OCI-LY1 (cell line): ENCODE data around the gene BAIAP2L1.

Experiments
- H2AFZ ChIP-seq: fragments of 200-600 bp; sonication (generic), shearing (Covaris generic); 2 replicates; pipeline ENCODE4 v1.6.0; 2014; ENCODE audit warnings: antibody characterized with exemption, mild to moderate bottlenecking, low read length
- H3F3A ChIP-seq: fragments of 200-600 bp; sonication (generic), shearing (Covaris generic); 2 replicates; pipeline ENCODE4 v1.6.0; 2014; ENCODE audit warnings: mild to moderate bottlenecking, antibody characterized with exemption, low read length, moderate library complexity; ENCODE audit not compliant: insufficient read depth
- H3K27ac ChIP-seq: fragments of 200-600 bp; sonication (generic); 2 replicates; pipeline ENCODE4 v1.5.1; 2014; ENCODE audit warnings: low read length, mixed run types, mild to moderate bottlenecking, low read depth; ENCODE audit not compliant: poor library complexity, severe bottlenecking
- H3K27me3 ChIP-seq: fragments of 200-600 bp; sonication (generic); 2 replicates; pipeline ENCODE4 v1.6.0; 2014; ENCODE audit warnings: antibody characterized with exemption, mild to moderate bottlenecking, low read length, moderate library complexity; ENCODE audit not compliant: insufficient read depth
- H3K36me3 ChIP-seq: fragments of 200-600 bp; sonication (generic); 2 replicates; pipeline ENCODE4 v1.6.1; 2014; ENCODE audit warnings: mild to moderate bottlenecking, antibody characterized with exemption, low read length, moderate library complexity, mixed read lengths; ENCODE audit not compliant: insufficient read depth
- H3K4me1 ChIP-seq: fragments of 200-600 bp; sonication (generic); 2 replicates; pipeline ENCODE4 v1.5.1; 2014; ENCODE audit warnings: mild to moderate bottlenecking, low read length, moderate library complexity; ENCODE audit not compliant: insufficient read depth, severe bottlenecking
- H3K4me2 ChIP-seq: fragments of 200-600 bp; sonication (generic), shearing (Covaris generic); 2 replicates; pipeline ENCODE4 v1.6.1; 2014; ENCODE audit warnings: low read length
- H3K4me3 ChIP-seq: fragments of 200-600 bp; sonication (generic); 2 replicates; pipeline ENCODE4 v1.5.1; 2014; ENCODE audit warnings: low read length, low read depth, mild to moderate bottlenecking, mixed read lengths; ENCODE audit not compliant: poor library complexity, severe bottlenecking
- H3K79me2 ChIP-seq: fragments of 200-600 bp; shearing (Covaris generic); 2 replicates; pipeline ENCODE4 v1.6.1; 2016; ENCODE audit warnings: mixed run types, low read length, mixed read lengths; ENCODE audit not compliant: insufficient read depth
- H3K9ac ChIP-seq: fragments of 200-600 bp; sonication (generic), shearing (Covaris generic); 2 replicates; pipeline ENCODE4 v1.6.1; 2014; ENCODE audit warnings: mild to moderate bottlenecking, low read length, mixed read lengths
- H3K9me2 ChIP-seq: fragments of 200-600 bp; sonication (generic), shearing (Covaris generic); 2 replicates; pipeline ENCODE4 v1.6.1; 2014; ENCODE audit warnings: low read depth, mild to moderate bottlenecking, low read length, mixed read lengths
- H3K9me3 ChIP-seq: fragments of 200-600 bp; shearing (Covaris generic); 2 replicates; pipeline ENCODE4 v1.6.1; 2014; ENCODE audit warnings: low read length, mixed read lengths
- H4K20me1 ChIP-seq: fragments of 200-600 bp; sonication (generic), shearing (Covaris generic); 2 replicates; pipeline ENCODE4 v1.6.0; 2016; ENCODE audit warnings: mild to moderate bottlenecking, low read length; ENCODE audit not compliant: insufficient read depth
- EZH2 ChIP-seq: fragments of 200-600 bp; sonication (generic), shearing (Covaris generic); IDR thresholded peaks from 2 replicates; pipeline ENCODE4 v1.8.0; 2017; ENCODE audit warnings: borderline replicate concordance, mixed run types, mild to moderate bottlenecking, antibody characterized with exemption, low read length, moderate library complexity, mixed read lengths
- TF ChIP-seq, protein P1 (sequence below): fragments of 200-600 bp; sonication (generic), shearing (Covaris generic); IDR thresholded peaks from 2 replicates; pipeline ENCODE4 v1.5.1; 2017; ENCODE audit warnings: mild to moderate bottlenecking, antibody characterized with exemption, low read length, moderate library complexity, mixed read lengths

The BAIAP2L1 gene

DNA sequence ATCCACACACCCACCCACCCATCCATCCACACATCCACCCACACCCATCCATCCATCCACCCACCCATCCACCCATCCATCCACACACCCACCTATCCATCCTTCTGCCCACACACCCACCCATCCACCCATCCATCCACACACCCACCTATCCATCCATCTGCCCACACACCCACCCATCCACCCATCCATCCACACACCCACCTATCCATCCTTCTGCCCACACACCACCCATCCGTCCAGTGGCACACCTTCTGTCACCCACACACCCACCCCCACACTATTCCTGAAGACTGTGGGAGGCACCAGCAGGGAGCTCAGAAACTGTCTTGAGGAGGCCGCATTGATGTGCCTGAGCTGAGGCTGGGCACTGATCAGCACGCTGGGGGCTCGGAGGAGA is 158.0 kb downstream of the BAIAP2L1 start:
- Histone ChIP-seq H3K9me2 (no peaks in the 10 kb centered on the region), H3K27me3 (no peaks in the 10 kb centered on the region), H3K4me3 (no peak overlapping the region), H3K4me1 (no peaks in the 10 kb centered on the region), H3K4me2 (no peak overlapping the region), H4K20me1 (no peaks in the 10 kb centered on the region), H3K9ac (no peak overlapping the region), H3F3A (no peaks in the 10 kb centered on the region), H3K79me2 (no peaks in the 10 kb centered on the region), H3K27ac (no peak overlapping the region), H3K36me3 (peaks cover 6% of the 10 kb centered on the region; the same call in 1 of the 2 replicates), H3K9me3 (no peaks in the 10 kb centered on the region), H2AFZ (no peak overlapping the region)
- TF ChIP-seq, protein P1, sequence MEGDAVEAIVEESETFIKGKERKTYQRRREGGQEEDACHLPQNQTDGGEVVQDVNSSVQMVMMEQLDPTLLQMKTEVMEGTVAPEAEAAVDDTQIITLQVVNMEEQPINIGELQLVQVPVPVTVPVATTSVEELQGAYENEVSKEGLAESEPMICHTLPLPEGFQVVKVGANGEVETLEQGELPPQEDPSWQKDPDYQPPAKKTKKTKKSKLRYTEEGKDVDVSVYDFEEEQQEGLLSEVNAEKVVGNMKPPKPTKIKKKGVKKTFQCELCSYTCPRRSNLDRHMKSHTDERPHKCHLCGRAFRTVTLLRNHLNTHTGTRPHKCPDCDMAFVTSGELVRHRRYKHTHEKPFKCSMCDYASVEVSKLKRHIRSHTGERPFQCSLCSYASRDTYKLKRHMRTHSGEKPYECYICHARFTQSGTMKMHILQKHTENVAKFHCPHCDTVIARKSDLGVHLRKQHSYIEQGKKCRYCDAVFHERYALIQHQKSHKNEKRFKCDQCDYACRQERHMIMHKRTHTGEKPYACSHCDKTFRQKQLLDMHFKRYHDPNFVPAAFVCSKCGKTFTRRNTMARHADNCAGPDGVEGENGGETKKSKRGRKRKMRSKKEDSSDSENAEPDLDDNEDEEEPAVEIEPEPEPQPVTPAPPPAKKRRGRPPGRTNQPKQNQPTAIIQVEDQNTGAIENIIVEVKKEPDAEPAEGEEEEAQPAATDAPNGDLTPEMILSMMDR = no peak
- no peak for TF ChIP-seq EZH2

DNA sequence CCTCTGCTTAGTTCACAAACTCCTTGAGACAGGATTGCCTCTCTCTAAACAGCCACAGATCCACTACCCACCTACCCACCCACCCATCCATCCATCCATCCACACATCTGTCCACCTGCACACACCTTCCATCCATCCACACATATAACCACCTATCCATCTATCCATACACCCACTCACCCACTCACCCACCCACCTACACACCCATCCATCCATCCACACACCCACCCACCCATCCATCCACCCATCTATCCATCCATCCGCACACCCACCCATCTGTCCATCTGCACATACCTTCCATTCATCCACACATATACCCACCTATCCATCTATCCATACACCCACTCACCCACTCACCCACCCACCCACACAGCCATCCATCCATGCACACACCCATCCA is 158.5 kb downstream of the BAIAP2L1 start:
- Histone ChIP-seq H3K4me2 (no peak overlapping the region), H3K4me3 (no peak overlapping the region), H2AFZ (no peak overlapping the region), H3K4me1 (no peaks in the 10 kb centered on the region), H3K9ac (no peak overlapping the region), H3K27ac (no peak overlapping the region), H3K9me2 (no peaks in the 10 kb centered on the region), H3K27me3 (no peaks in the 10 kb centered on the region), H4K20me1 (no peaks in the 10 kb centered on the region), H3K36me3 (peaks cover 6% of the 10 kb centered on the region; the same call in 1 of the 2 replicates), H3F3A (no peaks in the 10 kb centered on the region), H3K79me2 (no peaks in the 10 kb centered on the region), H3K9me3 (no peaks in the 10 kb centered on the region)
- TF ChIP-seq, protein P1 = no peak
- no peak for TF ChIP-seq EZH2

GRCh38 chr7:98241674-98242241 is 159.1 kb downstream of the BAIAP2L1 start:
- TF ChIP-seq EZH2 = no peak
- TF ChIP-seq, protein P1 = no peak
- no peaks in the 10 kb centered on the region for H4K20me1 ChIP-seq
- no peak overlapping the region for H2AFZ ChIP-seq
- no peaks in the 10 kb centered on the region for H3F3A ChIP-seq
- H3K27me3 ChIP-seq = no peaks in the 10 kb centered on the region
- no peaks in the 10 kb centered on the region for H3K4me1 ChIP-seq
- no peak overlapping the region for H3K4me2 ChIP-seq
- H3K27ac ChIP-seq = no peak overlapping the region
- no peaks in the 10 kb centered on the region for H3K9me3 ChIP-seq
- no peaks in the 10 kb centered on the region for H3K79me2 ChIP-seq
- H3K9ac ChIP-seq = no peak overlapping the region
- H3K36me3 ChIP-seq = peaks cover 6% of the 10 kb centered on the region; the same call in 1 of the 2 replicates
- H3K4me3 ChIP-seq = no peak overlapping the region
- H3K9me2 ChIP-seq = no peaks in the 10 kb centered on the region
